ENCODE results near the gene OSBPL5. TPM values are rescaled to one million over a fixed set of nuclear protein-coding genes. Genes with fewer than 3 reads are reported as not detected.
A peak's percentile ranks its signal among the peaks of the same experiment; 100 is the strongest.

Gene OSBPL5
- total RNA-seq, 1 donor from 2014 or later, result 6.2 TPM

DNA sequence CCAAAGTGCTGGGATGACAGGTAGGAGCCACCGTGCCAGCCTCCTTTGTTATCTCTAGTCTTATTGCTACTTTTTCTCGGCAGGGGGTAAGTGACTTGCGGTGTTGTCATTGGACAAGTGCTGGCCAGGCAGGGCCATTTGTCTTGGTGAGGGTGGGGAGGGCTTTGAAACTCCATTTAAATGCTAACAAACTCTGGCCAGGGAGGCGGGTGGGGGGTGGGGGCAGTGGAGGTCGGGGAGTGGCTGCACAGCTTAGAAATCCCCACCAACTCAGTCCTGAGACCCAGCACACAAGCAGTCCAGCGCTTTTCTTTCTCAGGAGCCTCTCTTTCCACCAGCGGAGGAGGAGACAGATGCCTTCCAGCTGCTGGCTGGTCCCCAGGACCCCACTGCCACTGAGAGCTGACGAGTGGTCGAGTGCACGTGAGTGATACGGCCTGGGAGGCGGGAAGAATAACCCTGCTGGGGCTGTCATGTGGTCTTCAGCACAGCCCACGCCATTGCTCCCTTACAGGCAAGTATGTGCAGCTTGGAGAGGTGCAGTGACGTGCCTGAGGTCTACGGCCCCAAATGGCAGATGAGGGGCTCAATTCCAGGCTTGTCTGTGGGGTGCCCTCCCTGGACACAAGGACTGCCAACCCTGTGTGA, 24.2 kb upstream of the OSBPL5 start:
- no peaks in the 10 kb centered on the region for H3K27me3 ChIP-seq
- peaks cover 16% of the 10 kb centered on the region for H3F3A ChIP-seq (ENCODE audit: low read depth)
- no peak overlapping the region for H3K27ac ChIP-seq
- H3K9ac ChIP-seq, result no peak overlapping the region
- no peaks in the 10 kb centered on the region for H3K79me2 ChIP-seq (ENCODE audit: low read depth)
- no peak overlapping the region for H3K4me3 Mint-ChIP-seq
- H3K4me1 Mint-ChIP-seq, result peaks cover 39% of the 10 kb centered on the region
- no peak overlapping the region for H3K27ac Mint-ChIP-seq
- H2AFZ ChIP-seq (replicated peaks), result peak overlapping the region; percentile 64
- no peak overlapping the region for H3K4me3 ChIP-seq
- TF ChIP-seq EZH2 (IDR thresholded peaks at IDR 0.05), result no peak
- TF ChIP-seq EZH2phosphoT487 (IDR thresholded peaks at IDR 0.05), result no peak
- TF ChIP-seq, protein P1, sequence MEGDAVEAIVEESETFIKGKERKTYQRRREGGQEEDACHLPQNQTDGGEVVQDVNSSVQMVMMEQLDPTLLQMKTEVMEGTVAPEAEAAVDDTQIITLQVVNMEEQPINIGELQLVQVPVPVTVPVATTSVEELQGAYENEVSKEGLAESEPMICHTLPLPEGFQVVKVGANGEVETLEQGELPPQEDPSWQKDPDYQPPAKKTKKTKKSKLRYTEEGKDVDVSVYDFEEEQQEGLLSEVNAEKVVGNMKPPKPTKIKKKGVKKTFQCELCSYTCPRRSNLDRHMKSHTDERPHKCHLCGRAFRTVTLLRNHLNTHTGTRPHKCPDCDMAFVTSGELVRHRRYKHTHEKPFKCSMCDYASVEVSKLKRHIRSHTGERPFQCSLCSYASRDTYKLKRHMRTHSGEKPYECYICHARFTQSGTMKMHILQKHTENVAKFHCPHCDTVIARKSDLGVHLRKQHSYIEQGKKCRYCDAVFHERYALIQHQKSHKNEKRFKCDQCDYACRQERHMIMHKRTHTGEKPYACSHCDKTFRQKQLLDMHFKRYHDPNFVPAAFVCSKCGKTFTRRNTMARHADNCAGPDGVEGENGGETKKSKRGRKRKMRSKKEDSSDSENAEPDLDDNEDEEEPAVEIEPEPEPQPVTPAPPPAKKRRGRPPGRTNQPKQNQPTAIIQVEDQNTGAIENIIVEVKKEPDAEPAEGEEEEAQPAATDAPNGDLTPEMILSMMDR (IDR thresholded peaks at IDR 0.05), result no peak
- no peaks in the 10 kb centered on the region for H4K20me1 ChIP-seq (ENCODE audit: low read depth)
- no peaks in the 10 kb centered on the region for H3K9me3 Mint-ChIP-seq
- H3K36me3 ChIP-seq, result no peaks in the 10 kb centered on the region
- H3K4me2 ChIP-seq, result peak overlapping the region; percentile 65
- no peaks in the 10 kb centered on the region for H3K36me3 Mint-ChIP-seq
- H3K9me3 ChIP-seq (ENCODE audit: low read depth), result no peaks in the 10 kb centered on the region
- peak; percentile 73 for DNase-seq (ENCODE audit: low spot score)
- H3K4me1 ChIP-seq, result peaks cover 26% of the 10 kb centered on the region
- H3K27me3 Mint-ChIP-seq (ENCODE audit: insufficient read depth, low read depth), result peaks cover 9% of the 10 kb centered on the region

DNA sequence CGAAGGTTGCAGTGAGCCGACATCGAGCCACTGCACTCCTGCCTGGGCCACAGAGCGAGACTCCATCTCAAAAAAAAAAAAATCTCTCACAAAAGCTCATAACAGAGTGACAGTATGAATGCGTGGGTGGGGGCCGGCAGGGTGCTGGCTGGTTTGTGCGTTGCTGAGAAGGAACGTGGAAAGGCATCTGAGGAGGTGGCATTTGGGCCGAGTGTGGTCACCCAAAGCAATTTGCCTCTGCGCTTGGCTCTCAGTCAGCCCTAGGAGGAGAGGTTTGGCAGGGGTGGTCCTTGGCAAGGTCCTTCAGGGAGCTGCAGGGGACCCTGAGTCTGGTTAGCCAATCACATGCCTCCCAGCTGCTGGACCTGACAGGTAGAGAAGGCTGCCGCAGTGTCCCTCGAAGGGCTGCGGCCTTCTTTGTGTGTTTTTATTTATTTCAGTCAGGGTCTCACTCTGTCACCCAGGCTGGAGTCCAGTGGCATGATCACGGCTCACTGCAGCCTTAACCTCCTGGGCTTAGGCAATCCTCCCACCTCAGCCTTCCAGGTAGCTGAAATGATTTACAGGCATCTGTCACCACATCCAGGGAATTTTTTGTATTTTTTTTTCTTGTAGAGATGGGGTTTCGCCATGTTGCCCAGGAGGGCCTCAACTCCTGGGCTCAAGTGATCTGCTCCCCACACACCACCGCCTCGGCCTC, 23.5 kb upstream of the OSBPL5 start:
- DNase-seq (ENCODE audit: low spot score), result no peak
- H3K27ac Mint-ChIP-seq, result no peak overlapping the region

DNA sequence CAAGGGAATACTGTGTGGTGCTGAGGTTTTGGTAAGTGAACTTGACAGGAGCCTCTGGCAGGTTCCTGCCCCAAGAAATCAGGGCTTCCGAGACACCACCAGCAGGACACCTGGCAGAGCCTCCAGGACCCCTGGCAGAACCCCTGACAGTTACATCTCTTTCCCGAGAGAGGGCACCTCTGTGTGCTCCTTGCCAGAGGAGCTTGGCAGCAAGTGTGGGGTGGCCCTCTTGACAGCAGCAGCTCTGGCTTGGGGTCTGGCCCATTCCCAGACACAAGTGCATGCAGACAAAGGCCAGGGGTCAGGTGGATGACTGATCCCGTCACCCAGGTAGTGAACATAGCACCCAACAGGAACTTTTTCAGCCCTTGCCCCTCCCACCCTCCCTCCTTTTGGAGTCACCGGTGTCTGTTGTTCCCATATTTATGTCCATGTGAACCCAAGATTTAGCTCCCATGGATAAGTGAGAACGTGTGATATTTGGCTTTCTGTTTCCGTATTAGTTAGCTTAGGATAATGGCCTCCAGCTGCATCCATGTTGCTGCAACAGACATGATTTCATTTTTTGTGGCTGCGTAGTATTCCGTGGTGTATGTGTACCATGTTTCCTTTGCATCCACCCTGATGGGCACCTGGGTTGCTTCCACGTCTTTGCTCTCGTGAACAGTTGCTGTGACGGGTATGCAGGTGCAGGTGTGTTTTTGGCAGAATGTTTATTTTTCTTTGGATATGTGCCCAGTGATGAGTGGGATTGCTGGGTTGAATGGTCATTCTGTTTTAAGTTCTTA, 21.2 kb upstream of the OSBPL5 start:
- H3K27me3 ChIP-seq, result no peaks in the 10 kb centered on the region
- H3K27ac ChIP-seq, result no peak overlapping the region
- H3K36me3 ChIP-seq, result no peaks in the 10 kb centered on the region
- TF ChIP-seq, protein P1 (IDR thresholded peaks at IDR 0.05), result no peak
- TF ChIP-seq EZH2phosphoT487 (IDR thresholded peaks at IDR 0.05), result no peak
- TF ChIP-seq EZH2 (IDR thresholded peaks at IDR 0.05), result no peak
- H3K4me2 ChIP-seq, result no peak overlapping the region
- no peaks in the 10 kb centered on the region for H3K36me3 Mint-ChIP-seq
- peaks cover 32% of the 10 kb centered on the region for H3K4me1 Mint-ChIP-seq
- H3F3A ChIP-seq (ENCODE audit: low read depth), result peaks cover 16% of the 10 kb centered on the region
- H3K9me3 ChIP-seq (ENCODE audit: low read depth), result no peaks in the 10 kb centered on the region
- no peak for DNase-seq (ENCODE audit: low spot score)
- H3K27me3 Mint-ChIP-seq (ENCODE audit: insufficient read depth, low read depth), result peaks cover 9% of the 10 kb centered on the region
- H4K20me1 ChIP-seq (ENCODE audit: low read depth), result no peaks in the 10 kb centered on the region
- H2AFZ ChIP-seq (replicated peaks), result no peak overlapping the region
- peaks cover 4% of the 10 kb centered on the region for H3K9me3 Mint-ChIP-seq
- H3K4me1 ChIP-seq, result peaks cover 17% of the 10 kb centered on the region
- no peak overlapping the region for H3K4me3 Mint-ChIP-seq
- no peak overlapping the region for H3K9ac ChIP-seq
- no peak overlapping the region for H3K4me3 ChIP-seq
- no peak overlapping the region for H3K27ac Mint-ChIP-seq
- no peaks in the 10 kb centered on the region for H3K79me2 ChIP-seq (ENCODE audit: low read depth)

More for the DNA sequence above, 23.5 kb upstream of the OSBPL5 start:
- Mint-ChIP-seq H3K4me3 (no peak overlapping the region), H3K4me1 (peaks cover 39% of the 10 kb centered on the region), H3K27me3 (ENCODE audit: insufficient read depth, low read depth) (peaks cover 9% of the 10 kb centered on the region), H3K36me3 (no peaks in the 10 kb centered on the region), H3K9me3 (no peaks in the 10 kb centered on the region)
- H3K36me3 ChIP-seq, result no peaks in the 10 kb centered on the region
- H3K4me2 ChIP-seq, result peak overlapping the region; percentile 65
- H3K27me3 ChIP-seq, result no peaks in the 10 kb centered on the region
- H3K4me1 ChIP-seq, result peaks cover 25% of the 10 kb centered on the region
- no peak overlapping the region for H3K9ac ChIP-seq
- H3K9me3 ChIP-seq (ENCODE audit: low read depth), result no peaks in the 10 kb centered on the region
- no peaks in the 10 kb centered on the region for H3K79me2 ChIP-seq (ENCODE audit: low read depth)
- H3K4me3 ChIP-seq, result no peak overlapping the region
- TF ChIP-seq, protein P1 (IDR thresholded peaks at IDR 0.05), result no peak
- no peak overlapping the region for H2AFZ ChIP-seq (replicated peaks)
- H3F3A ChIP-seq (ENCODE audit: low read depth), result peaks cover 16% of the 10 kb centered on the region
- H3K27ac ChIP-seq, result no peak overlapping the region
- no peaks in the 10 kb centered on the region for H4K20me1 ChIP-seq (ENCODE audit: low read depth)
